ENCODE data around the gene CEACAM8. TPM values are rescaled to one million over a fixed set of nuclear protein-coding genes. Genes with fewer than 3 reads are reported as not detected.
"Not testable (repeated sequence)": the region's sequence is repeated elsewhere in the genome, so short reads cannot be mapped to it uniquely, and the experiment has no call there.

The CEACAM8 gene
- total RNA-seq, 2 experiments from 2014 or later, result not detected

DNA sequence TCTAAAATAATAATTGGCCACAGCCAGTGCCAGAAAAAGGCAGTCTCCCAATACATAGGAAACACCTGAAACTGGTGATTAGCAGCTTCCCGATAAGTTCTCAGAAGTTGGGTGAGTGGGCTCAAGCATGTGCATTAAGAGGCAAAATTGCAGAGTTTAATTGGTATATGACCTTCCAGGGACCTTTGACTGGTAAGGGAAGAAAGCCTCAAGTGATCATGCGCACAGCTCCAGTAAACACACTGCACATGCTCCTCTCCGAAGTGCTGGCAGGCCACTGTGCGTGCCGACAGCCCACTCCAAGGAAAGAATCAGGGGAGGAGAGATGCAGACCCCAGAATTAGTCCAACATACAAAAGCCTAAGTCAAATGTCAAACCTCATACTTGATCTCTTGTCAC is 18.9 kb upstream of the CEACAM8 start:
- TF ChIP-seq EZH2phosphoT487 (IDR thresholded peaks at IDR 0.05; ENCODE audit: borderline replicate concordance, low read depth, low read length), result no peak
- TF ChIP-seq, protein P1, sequence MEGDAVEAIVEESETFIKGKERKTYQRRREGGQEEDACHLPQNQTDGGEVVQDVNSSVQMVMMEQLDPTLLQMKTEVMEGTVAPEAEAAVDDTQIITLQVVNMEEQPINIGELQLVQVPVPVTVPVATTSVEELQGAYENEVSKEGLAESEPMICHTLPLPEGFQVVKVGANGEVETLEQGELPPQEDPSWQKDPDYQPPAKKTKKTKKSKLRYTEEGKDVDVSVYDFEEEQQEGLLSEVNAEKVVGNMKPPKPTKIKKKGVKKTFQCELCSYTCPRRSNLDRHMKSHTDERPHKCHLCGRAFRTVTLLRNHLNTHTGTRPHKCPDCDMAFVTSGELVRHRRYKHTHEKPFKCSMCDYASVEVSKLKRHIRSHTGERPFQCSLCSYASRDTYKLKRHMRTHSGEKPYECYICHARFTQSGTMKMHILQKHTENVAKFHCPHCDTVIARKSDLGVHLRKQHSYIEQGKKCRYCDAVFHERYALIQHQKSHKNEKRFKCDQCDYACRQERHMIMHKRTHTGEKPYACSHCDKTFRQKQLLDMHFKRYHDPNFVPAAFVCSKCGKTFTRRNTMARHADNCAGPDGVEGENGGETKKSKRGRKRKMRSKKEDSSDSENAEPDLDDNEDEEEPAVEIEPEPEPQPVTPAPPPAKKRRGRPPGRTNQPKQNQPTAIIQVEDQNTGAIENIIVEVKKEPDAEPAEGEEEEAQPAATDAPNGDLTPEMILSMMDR (conservative IDR thresholded peaks at IDR 0.05; ENCODE audit: low read length), result no peak
- no peaks in the 10 kb centered on the region for H3K9me2 ChIP-seq (ENCODE audit: insufficient read depth, low read length)
- no peaks in the 10 kb centered on the region for H3K79me2 ChIP-seq (ENCODE audit: insufficient read depth, low read depth, low read length)
- H3K36me3 ChIP-seq (ENCODE audit: insufficient read depth, low read length), result no peaks in the 10 kb centered on the region
- intact Hi-C loops (cut with micrococcal nuclease; ENCODE audit: unreplicated experiment), result no loop called here
- no TSS peak for BruUV-seq (replicated peaks)
- H3K4me1 ChIP-seq (ENCODE audit: insufficient read depth, low read length, poor library complexity, severe bottlenecking), result no peaks in the 10 kb centered on the region
- H2AFZ ChIP-seq (ENCODE audit: low read length), result no peak overlapping the region
- no peaks in the 10 kb centered on the region for H3K9me3 ChIP-seq (ENCODE audit: low read length)
- H4K20me1 ChIP-seq (ENCODE audit: insufficient read depth, low read length), result no peaks in the 10 kb centered on the region
- no peak overlapping the region for H3K4me3 ChIP-seq (ENCODE audit: low read depth, low read length, poor library complexity, severe bottlenecking)
- no peak overlapping the region for H3K27ac ChIP-seq (ENCODE audit: low read depth, low read length, poor library complexity, severe bottlenecking)
- no peak overlapping the region for H3K4me2 ChIP-seq (ENCODE audit: low read length)
- CTCF ChIA-PET (ENCODE audit: unreplicated experiment), result interaction anchor here (0.5 kb wide), 1 partner anchor 92 kb away, joined by 3 read pairs; no protein-coding TSS in a partner anchor
- DNase-seq (ENCODE audit: low spot score), result no peak
- POLR2A ChIA-PET, result no interaction called here

GRCh38 chr19:42610401-42610915 is 15.7 kb upstream of the CEACAM8 start:
- H3K27ac ChIP-seq (ENCODE audit: low read depth, low read length, poor library complexity, severe bottlenecking); H3K4me3 ChIP-seq (ENCODE audit: low read depth, low read length, poor library complexity, severe bottlenecking); CTCF ChIA-PET (ENCODE audit: unreplicated experiment); H3K9me2 ChIP-seq (ENCODE audit: insufficient read depth, low read length); H2AFZ ChIP-seq (ENCODE audit: low read length); H3K4me2 ChIP-seq (ENCODE audit: low read length); H3K9me3 ChIP-seq (ENCODE audit: low read length); BruUV-seq (replicated peaks); intact Hi-C loops (cut with micrococcal nuclease; ENCODE audit: unreplicated experiment); H3K4me1 ChIP-seq (ENCODE audit: insufficient read depth, low read length, poor library complexity, severe bottlenecking); H4K20me1 ChIP-seq (ENCODE audit: insufficient read depth, low read length); POLR2A ChIA-PET; H3K79me2 ChIP-seq (ENCODE audit: insufficient read depth, low read depth, low read length); H3K36me3 ChIP-seq (ENCODE audit: insufficient read depth, low read length); DNase-seq (ENCODE audit: low spot score): not testable (repeated sequence)

- Histone ChIP-seq H3K4me3 (ENCODE audit: low read depth, low read length, poor library complexity, severe bottlenecking) (no peak overlapping the region), H3K9me3 (ENCODE audit: low read length) (no peaks in the 10 kb centered on the region), H3K4me1 (ENCODE audit: insufficient read depth, low read length, poor library complexity, severe bottlenecking) (no peaks in the 10 kb centered on the region), H3K36me3 (ENCODE audit: insufficient read depth, low read length) (no peaks in the 10 kb centered on the region), H3K27ac (ENCODE audit: low read depth, low read length, poor library complexity, severe bottlenecking) (no peak overlapping the region), H3K4me2 (ENCODE audit: low read length) (no peak overlapping the region), H3K9me2 (ENCODE audit: insufficient read depth, low read length) (no peaks in the 10 kb centered on the region), H2AFZ (ENCODE audit: low read length) (no peak overlapping the region), H3K79me2 (ENCODE audit: insufficient read depth, low read depth, low read length) (no peaks in the 10 kb centered on the region), H4K20me1 (ENCODE audit: insufficient read depth, low read length) (no peaks in the 10 kb centered on the region)
- POLR2A ChIA-PET, result no interaction called here
- BruUV-seq (replicated peaks), result no TSS peak
- TF ChIP-seq, protein P1 (conservative IDR thresholded peaks at IDR 0.05; ENCODE audit: low read length), result peak; percentile 89
- TF ChIP-seq EZH2phosphoT487 (IDR thresholded peaks at IDR 0.05; ENCODE audit: borderline replicate concordance, low read depth, low read length), result no peak
- CTCF ChIA-PET (ENCODE audit: unreplicated experiment), result no interaction called here
- intact Hi-C loops (cut with micrococcal nuclease; ENCODE audit: unreplicated experiment), result no loop called here
- DNase-seq (ENCODE audit: low spot score), result peak; percentile 56
These were observed 12.1 kb upstream of the CEACAM8 start for GRCh38 chr19:42606660-42607351.
